Measurements from ENCODE around the gene PEAK1. TPM values are rescaled to one million over a fixed set of nuclear protein-coding genes. Genes with fewer than 3 reads are reported as not detected.

Gene PEAK1
- total and polyA plus RNA-seq, 9 of the 15 experiments (the other 6 are each of a cell fraction or from before 2014, with no cell fraction given), result 0.99 to 22.4 (median 10.8) TPM

- TF ChIP-seq NFXL1 (CRISPR knock-in tag; IDR thresholded peaks at IDR 0.05), result no peak
- no peak for TF ChIP-seq NR3C1 (CRISPR knock-in tag; IDR thresholded peaks at IDR 0.05)
- TF ChIP-seq, protein P1, sequence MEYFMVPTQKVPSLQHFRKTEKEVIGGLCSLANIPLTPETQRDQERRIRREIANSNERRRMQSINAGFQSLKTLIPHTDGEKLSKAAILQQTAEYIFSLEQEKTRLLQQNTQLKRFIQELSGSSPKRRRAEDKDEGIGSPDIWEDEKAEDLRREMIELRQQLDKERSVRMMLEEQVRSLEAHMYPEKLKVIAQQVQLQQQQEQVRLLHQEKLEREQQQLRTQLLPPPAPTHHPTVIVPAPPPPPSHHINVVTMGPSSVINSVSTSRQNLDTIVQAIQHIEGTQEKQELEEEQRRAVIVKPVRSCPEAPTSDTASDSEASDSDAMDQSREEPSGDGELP (CRISPR knock-in tag; IDR thresholded peaks at IDR 0.05; ENCODE audit: borderline replicate concordance), result no peak
- TF ChIP-seq ESRRB (CRISPR knock-in tag; IDR thresholded peaks at IDR 0.05; ENCODE audit: borderline replicate concordance), result no peak
- no peak for TF ChIP-seq MAFF (IDR thresholded peaks at IDR 0.05; ENCODE audit: low read length)
These were observed 8.3 kb downstream of the PEAK1 start (continued) for GRCh38 chr15:77411619-77411976.

DNA sequence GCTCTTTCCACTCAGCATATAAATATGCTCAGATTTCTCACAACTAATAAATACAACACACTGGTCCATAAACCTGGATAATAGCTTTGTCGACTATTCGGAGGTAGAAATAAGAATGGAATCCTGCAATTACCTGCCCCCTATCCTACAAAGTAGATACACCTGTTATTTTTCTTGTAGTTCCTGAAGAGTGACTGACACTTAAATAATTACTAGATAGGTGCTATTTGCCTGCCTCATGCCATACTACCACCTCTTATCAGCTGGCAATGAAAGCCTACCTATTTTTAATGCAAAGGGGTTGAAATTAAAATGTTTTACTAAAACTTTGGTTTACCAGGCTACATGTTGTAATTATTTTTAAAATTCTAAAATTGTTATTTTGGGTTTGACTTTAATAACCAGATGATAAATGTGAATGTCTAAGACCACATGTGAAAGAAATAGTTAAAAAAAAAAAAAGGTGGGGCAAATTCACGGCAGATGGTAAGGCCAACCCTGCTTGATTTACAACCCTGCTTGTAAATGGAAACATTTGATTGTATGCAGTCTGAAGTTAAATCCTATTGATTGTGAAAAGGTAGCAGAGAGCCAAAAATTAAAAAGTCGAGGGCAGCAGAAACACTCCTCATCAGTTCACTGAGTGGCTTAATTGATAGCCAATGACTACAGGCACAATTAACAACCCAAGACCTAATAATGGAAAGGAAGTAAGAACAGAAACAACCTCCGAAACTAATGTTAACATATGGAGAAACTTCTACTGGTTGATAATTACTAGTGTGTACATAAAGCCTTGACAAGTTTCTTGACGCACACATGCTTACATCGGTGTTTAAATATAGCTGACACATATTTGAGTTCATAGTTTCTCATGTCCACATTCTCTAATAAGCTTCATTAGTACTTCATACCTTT lies 8.9 kb downstream of the PEAK1 start:
- no peaks in the 10 kb centered on the region for H3K9me3 ChIP-seq (replicated peaks; ENCODE audit: control insufficient read depth, insufficient read depth, low read depth, low read length)
- CTCF ChIA-PET (ENCODE audit: low intra/inter-chr PET ratio), result interaction anchor here (0.5 kb wide), 1 partner anchor 89 kb away, joined by 3 read pairs; no protein-coding TSS in a partner anchor
- 0 out of 2 replicates have a peak, but pooled peaks cover 3% of the 10 kb centered on the region for H4K20me1 ChIP-seq (replicated peaks; ENCODE audit: control insufficient read depth, insufficient read depth, low read length)
- intact Hi-C loops (cut with micrococcal nuclease), result no loop called here
- H3K9me1 ChIP-seq (ENCODE audit: control insufficient read depth, insufficient read depth, low read length), result no peaks in the 10 kb centered on the region
- in situ Hi-C loops (cut with MboI), result no loop called here
- H3K27me3 ChIP-seq (ENCODE audit: control insufficient read depth in 2 of 2, insufficient read depth in 2 of 2, low read length in 2 of 2), result no peaks in the 10 kb centered on the region
- H3K4me1 ChIP-seq (replicated peaks in 1 of 2; ENCODE audit: control insufficient read depth in 2 of 2, insufficient read depth in 2 of 2, low read length in 2 of 2), result peaks cover 18 to 34% of the 10 kb centered on the region in 2 experiments
- no peak overlapping the region for H3K27ac ChIP-seq (ENCODE audit: extremely low read depth, low read depth, low read length)
- no peak overlapping the region for H3K4me2 ChIP-seq (ENCODE audit: insufficient read depth, low read length)
- H3K9ac ChIP-seq (ENCODE audit: insufficient read depth in 1 of 2, low read depth in 2 of 2, low read length in 2 of 2), result no peak overlapping the region
- no TSS peak for BruUV-seq (replicated peaks)
- H3K4me3 ChIP-seq, result no peak overlapping the region
- WGBS (ENCODE audit: insufficient coverage, low coverage, missing lambda C conversion rate), result 78% methylated on average over 7 of the region's 7 CpGs
- ATAC-seq, result no peak
- no peak overlapping the region for H2AFZ ChIP-seq (ENCODE audit: low read depth, low read length)
- POLR2A ChIA-PET, result interaction anchor here (0.6 to 0.7 kb wide), 2 partner anchors 34 to 76 kb away, joined by 3 read pairs; no protein-coding TSS in a partner anchor
- H3K79me2 ChIP-seq (ENCODE audit: control insufficient read depth, insufficient read depth, low read length), result peaks cover 81% of the 10 kb centered on the region
- FAIRE-seq, result no peak
- no peaks in the 10 kb centered on the region for H3K36me3 ChIP-seq (ENCODE audit: control insufficient read depth, insufficient read depth, low read length)
- no peak for DNase-seq (ENCODE audit: extremely low read depth in 1 of 4, low spot score in 3 of 4)
- TF ChIP-seq NR2C2 (CRISPR knock-in tag; IDR thresholded peaks at IDR 0.05) (no peak), NR2C2 (tag; IDR thresholded peaks at IDR 0.05) (no peak), HMGN3 (IDR thresholded peaks at IDR 0.05; ENCODE audit: borderline replicate concordance, extremely low read depth, insufficient read length, low read depth, low read length) (no peak), FOXK2 (conservative IDR thresholded peaks at IDR 0.05 in 1 of 2, IDR thresholded peaks at IDR 0.05 in 1 of 2; ENCODE audit: low read depth in 2 of 2) (no peak), THRB (CRISPR knock-in tag; conservative IDR thresholded peaks at IDR 0.05) (no peak), TFE3 (CRISPR knock-in tag; IDR thresholded peaks at IDR 0.05) (no peak), ETV6 (IDR thresholded peaks at IDR 0.05; ENCODE audit: borderline replicate concordance in 1 of 2, low read depth in 2 of 2, low read length in 1 of 2) (no peak), ETV6 (CRISPR knock-in tag; IDR thresholded peaks at IDR 0.05; ENCODE audit: borderline replicate concordance) (no peak), ZBTB8A (IDR thresholded peaks at IDR 0.05; ENCODE audit: partially characterized antibody) (no peak)

Measured in K562 (cell line).